ENCODE results near the gene PITPNB.

DNA sequence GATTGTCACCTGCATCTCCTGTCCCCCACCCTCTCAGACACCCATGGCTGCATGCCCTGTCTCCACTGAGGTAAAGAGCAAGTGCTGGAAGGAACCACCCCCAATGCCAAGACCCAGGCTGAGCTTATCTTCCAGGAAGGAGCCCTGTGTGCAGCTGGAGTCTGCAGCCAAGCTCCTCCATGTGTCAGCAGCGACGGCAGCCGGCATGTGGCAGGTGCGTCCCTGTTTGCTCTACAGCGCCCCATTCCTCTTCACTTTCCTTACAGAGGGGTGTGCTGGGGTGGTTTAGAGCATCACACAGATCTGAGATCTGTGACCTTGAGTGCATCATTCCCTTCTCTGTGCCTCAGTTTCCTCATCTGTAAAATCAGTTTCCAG lies 109.8 kb downstream of the PITPNB start:
- TF ChIP-seq POLR2AphosphoS5 (IDR thresholded peaks at IDR 0.05; ENCODE audit: borderline replicate concordance, low read depth, low read length) (no peak), EZH2 (IDR thresholded peaks at IDR 0.05) (no peak)

Measured in SK-N-MC (cell line).